NCI-H82 (cell line): Measurements from ENCODE around the gene MYBPC1.
"Not testable (repeated sequence)": the region's sequence is repeated elsewhere in the genome, so short reads cannot be mapped to it uniquely, and the experiment has no call there.

ENCODE experiments used
- DNase-seq: peaks from one replicate; lab custom pipeline; 2025; lab: John Stamatoyannopoulos, UW

MYBPC1 gene

GRCh38 chr12:101696251-101697196 lies 101.8 kb downstream of the MYBPC1 start:
- peak; percentile 67 for DNase-seq

- DNase-seq = peak; percentile 93
Observed at GRCh38 chr12:101697197-101697929, 102.6 kb downstream of the MYBPC1 start, which contains the start of gene CHPT1. Gene CHPT1, plus strand, starts transcription at chr12:101697640. Its CDS starts 222 bp downstream, at chr12:101697862.

- DNase-seq = peak; percentile 35
Observed at GRCh38 chr12:101697930-101698799, 103.4 kb downstream of the MYBPC1 start.

- peak; percentile 42 for DNase-seq
Observed at GRCh38 chr12:101698800-101699347, 104.1 kb downstream of the MYBPC1 start.

- DNase-seq = peak; percentile 11
Observed at GRCh38 chr12:101700299-101700820, 105.6 kb downstream of the MYBPC1 start.

GRCh38 chr12:101703487-101703886 lies 108.7 kb downstream of the MYBPC1 start:
- DNase-seq = no peak

- no peak for DNase-seq
Observed at GRCh38 chr12:101706403-101706802, 111.6 kb downstream of the MYBPC1 start.

GRCh38 chr12:101707131-101707782 lies 112.5 kb downstream of the MYBPC1 start:
- DNase-seq = no peak

DNA sequence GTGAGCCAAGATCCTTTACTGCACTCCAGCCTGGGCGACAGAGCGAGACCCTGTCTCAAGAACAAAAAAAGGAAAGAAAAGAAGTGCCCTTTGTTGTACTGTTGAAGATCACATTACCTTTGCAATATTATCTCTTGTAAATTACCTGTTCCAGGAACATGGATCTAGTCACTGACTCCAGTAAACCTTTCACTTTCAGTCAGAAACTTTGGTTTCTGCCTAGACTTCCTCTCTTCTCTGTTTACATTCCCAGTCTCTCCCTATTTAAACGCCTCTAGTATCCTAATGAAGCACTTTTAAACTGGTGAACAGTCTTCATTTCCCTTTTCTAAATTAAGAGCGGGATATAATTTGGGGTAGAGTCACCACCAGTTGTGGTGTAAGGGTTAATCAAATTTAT lies 115.5 kb downstream of the MYBPC1 start:
- no peak for DNase-seq

- DNase-seq = no peak
Observed at GRCh38 chr12:101713059-101713682, 118.4 kb downstream of the MYBPC1 start.

GRCh38 chr12:101713930-101714329 lies 119.2 kb downstream of the MYBPC1 start:
- no peak for DNase-seq

DNA sequence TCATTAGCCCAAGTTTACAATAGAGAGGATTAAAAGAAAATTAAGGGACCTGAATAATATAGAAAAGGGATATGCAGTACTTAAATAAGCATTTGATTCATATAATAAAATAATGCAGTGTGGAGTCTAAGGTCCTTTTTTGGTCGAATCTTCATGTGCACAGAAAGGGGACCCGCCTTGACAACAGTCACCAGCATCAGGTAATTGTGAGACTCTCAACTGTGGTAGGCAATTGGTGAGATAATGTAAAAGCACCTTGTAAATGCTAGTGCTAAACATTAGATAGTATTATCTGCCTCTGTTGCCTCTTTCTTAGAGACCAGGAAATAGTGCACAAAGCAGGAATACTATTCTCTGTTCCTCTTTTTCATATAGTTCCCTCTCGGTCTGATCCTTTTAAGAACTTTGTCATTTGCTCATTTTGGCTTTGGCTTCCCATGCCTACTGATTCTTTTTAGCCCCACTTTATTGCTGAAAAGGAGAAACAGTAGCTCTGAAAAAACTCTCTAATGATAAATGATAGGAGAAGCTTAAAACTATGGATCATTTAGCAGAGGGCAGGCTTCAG lies 120.2 kb downstream of the MYBPC1 start:
- DNase-seq = no peak

DNA sequence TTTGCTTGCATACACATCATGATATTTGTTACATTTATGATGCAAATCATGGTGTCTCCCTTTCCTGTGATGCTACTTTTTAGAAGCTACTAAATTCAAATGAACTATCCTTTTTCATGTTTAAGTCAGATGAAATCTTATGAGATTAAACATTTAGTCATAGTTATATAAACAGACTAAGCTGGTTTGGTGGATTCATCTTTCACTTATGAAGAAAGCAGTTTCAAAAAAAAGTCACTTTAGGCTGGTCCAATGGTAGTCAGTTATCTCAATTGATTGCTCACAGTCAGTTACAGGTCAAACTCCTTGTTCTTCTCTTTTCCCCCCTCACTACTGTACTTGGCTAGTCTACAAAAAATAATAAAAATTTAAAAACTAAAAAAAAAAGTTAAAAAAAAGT lies 124.8 kb downstream of the MYBPC1 start:
- no peak for DNase-seq

- no peak for DNase-seq
Observed at GRCh38 chr12:101720118-101720517, 125.3 kb downstream of the MYBPC1 start.

- no peak for DNase-seq
Observed at GRCh38 chr12:101722392-101722791, 127.6 kb downstream of the MYBPC1 start.

DNA sequence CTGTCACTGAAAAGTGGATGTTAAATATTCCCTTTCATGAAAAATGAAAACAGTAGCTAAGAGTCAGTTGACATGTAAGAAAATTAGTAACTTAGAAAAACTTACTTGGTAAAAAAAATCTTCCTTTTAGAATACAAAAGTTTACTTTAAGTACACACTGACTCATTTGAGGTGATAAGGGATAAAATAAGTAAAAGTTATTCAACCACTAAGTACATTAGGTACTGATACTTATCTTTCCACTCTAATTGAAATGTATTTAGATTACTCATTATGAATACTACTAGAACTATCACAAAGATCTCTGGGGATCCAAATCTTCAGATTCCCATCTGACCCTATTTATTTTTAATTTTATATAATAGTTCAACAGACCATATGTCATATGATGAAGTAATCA lies 132.3 kb downstream of the MYBPC1 start:
- DNase-seq = no peak

- DNase-seq = no peak
Observed at GRCh38 chr12:101729842-101730241, 135.1 kb downstream of the MYBPC1 start.

DNA sequence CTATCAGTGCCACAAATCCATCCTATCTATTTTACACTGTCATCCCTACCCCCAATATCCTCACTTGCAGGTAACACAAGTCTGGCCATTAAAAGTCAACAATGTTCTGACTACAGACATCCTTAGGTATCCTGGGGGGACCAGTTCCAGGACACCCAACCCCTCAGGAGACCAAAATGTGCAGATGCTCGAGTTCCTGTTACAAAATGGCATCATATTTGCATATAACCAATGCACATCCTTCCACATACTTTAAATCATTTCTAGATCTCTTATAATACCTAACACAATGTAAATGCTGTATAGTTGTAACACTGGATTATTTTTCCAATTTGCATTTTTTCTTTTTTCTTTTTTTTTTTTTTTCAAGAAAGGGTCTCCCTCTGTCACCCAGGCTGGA lies 137.5 kb downstream of the MYBPC1 start:
- no peak for DNase-seq

DNA sequence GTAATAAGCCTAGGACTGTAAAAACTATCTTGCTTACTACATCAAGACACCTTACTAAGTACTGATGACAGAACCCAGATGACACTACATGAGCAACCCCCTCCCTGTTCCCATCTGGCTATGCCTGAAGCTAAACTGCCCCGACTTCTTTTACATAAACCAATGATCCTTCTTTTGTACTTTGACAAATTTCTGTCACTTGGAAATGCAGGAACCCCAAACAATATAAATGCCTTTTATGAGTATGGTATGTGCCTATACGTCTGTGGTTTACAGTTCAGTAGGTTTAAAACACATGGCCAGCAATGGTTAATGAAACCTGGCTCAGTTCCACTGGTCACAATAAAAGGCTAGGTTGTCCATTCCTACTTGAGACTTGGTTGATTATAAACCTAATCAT lies 138.4 kb downstream of the MYBPC1 start:
- peak; percentile 2 for DNase-seq

GRCh38 chr12:101734482-101734881 lies 139.7 kb downstream of the MYBPC1 start:
- not testable (repeated sequence) for DNase-seq
